H1 (cell line): Measurements from ENCODE around the gene PRKD3. TPM values are rescaled to one million over a fixed set of nuclear protein-coding genes. Genes with fewer than 3 reads are reported as not detected.

Experiments used
- CTCF ChIA-PET: fragments of 300-600 bp; sonication (Branson Sonifier 250); formaldehyde crosslinking; loops from one replicate; lab custom pipeline; 2021; ENCODE audit not compliant: partially characterized antibody; lab: Charles Lee
- POLR2A ChIA-PET: fragments of 300-600 bp; sonication (Branson Sonifier 250); formaldehyde crosslinking; loops from one replicate; lab custom pipeline; 2021; ENCODE audit warnings: inconsistent platforms; ENCODE audit not compliant: partially characterized antibody; lab: Charles Lee
- DNase-seq, 2 experiments: peaks; one replicate each; pipeline versions ENCODE4 v3.0.0 to v3.0.0-alpha.2; 2010 to 2022; ENCODE audit warnings: low spot score in 2 of 2, low read depth in 1 of 2, mixed read lengths in 1 of 2
- FAIRE-seq: peaks from 2 replicates; lab custom pipeline; 2011; peaks lifted over from hg19 to GRCh38; lab: Jason Lieb, UNC
- H2AFZ ChIP-seq: 2 replicates; pipeline ENCODE4 v1.8.1; 2012; ENCODE audit warnings: low read length, inconsistent platforms
- H2AK5ac ChIP-seq: 2 replicates; pipeline ENCODE4 v1.6.1; 2013; ENCODE audit warnings: low read depth, low read length
- H2BK120ac ChIP-seq: replicated peaks from 2 replicates; pipeline ENCODE3; 2013; ENCODE audit warnings: low read depth, low read length, inconsistent platforms
- H2BK12ac ChIP-seq: 2 replicates; pipeline ENCODE4 v1.6.1; 2013; ENCODE audit warnings: low read depth, low read length
- H2BK15ac ChIP-seq: 2 replicates; pipeline ENCODE4 v1.6.1; 2013; ENCODE audit warnings: low read length
- H2BK20ac ChIP-seq: 2 replicates; pipeline ENCODE4 v1.6.1; 2013; ENCODE audit warnings: low read length
- H2BK5ac ChIP-seq: 2 replicates; pipeline ENCODE4 v1.6.1; 2013; ENCODE audit warnings: low read depth, low read length
- H3K14ac ChIP-seq: 2 replicates; pipeline ENCODE4 v1.6.1; 2013; ENCODE audit warnings: inconsistent platforms; ENCODE audit not compliant: insufficient read length
- H3K18ac ChIP-seq: 2 replicates; pipeline ENCODE4 v1.6.1; 2013; ENCODE audit warnings: low read length; ENCODE audit errors: extremely low read depth
- H3K23ac ChIP-seq: 2 replicates; pipeline ENCODE4 v1.6.1; 2013; ENCODE audit warnings: inconsistent platforms; ENCODE audit not compliant: insufficient read length
- H3K23me2 ChIP-seq: 2 replicates; pipeline ENCODE4 v1.6.1; 2013; ENCODE audit warnings: low read depth, low read length
- H3K27ac ChIP-seq: 2 replicates; pipeline ENCODE4 v1.6.1; 2011; ENCODE audit warnings: low read depth, low read length, inconsistent platforms
- H3K27me3 ChIP-seq, 4 experiments: replicated peaks in 1 of 4; 1 replicate in 1 of 4; 2 replicates in 3 of 4; pipeline versions ENCODE4 v1.6.1 to v1.8.1; 2011 to 2013; ENCODE audit warnings: low read length in 3 of 4, mild to moderate bottlenecking in 3 of 4, inconsistent platforms in 2 of 4, mixed read lengths in 2 of 4, moderate library complexity in 1 of 4; ENCODE audit not compliant: control insufficient read depth in 3 of 4, insufficient read depth in 3 of 4; ENCODE audit errors: extremely low read depth in 1 of 4
- H3K36me3 ChIP-seq, 4 experiments: 2 replicates each; pipeline versions ENCODE4 v1.6.1 to v1.8.1; 2011 to 2013; ENCODE audit warnings: mild to moderate bottlenecking in 4 of 4, low read length in 3 of 4, moderate library complexity in 2 of 4, control low read depth in 1 of 4, inconsistent platforms in 1 of 4; ENCODE audit not compliant: insufficient read depth in 4 of 4, control insufficient read depth in 2 of 4
- H3K4ac ChIP-seq: replicated peaks from 2 replicates; pipeline ENCODE3; 2013; ENCODE audit warnings: low read length, low read depth, mixed read lengths, inconsistent platforms; ENCODE audit not compliant: insufficient read length
- H3K4me1 ChIP-seq, 4 experiments: replicated peaks in 1 of 4; 1 replicate in 1 of 4; 2 replicates in 3 of 4; pipeline versions ENCODE4 v1.6.1 to v1.8.1; 2011 to 2013; ENCODE audit warnings: low read length in 3 of 4, inconsistent platforms in 2 of 4, mixed read lengths in 1 of 4; ENCODE audit not compliant: insufficient read depth in 4 of 4, control insufficient read depth in 3 of 4
- H3K4me2 ChIP-seq, 2 experiments: 2 replicates each; pipeline versions ENCODE4 v1.6.1 to v1.8.1; 2011 to 2013; ENCODE audit warnings: low read depth in 2 of 2, low read length in 2 of 2, control low read depth in 1 of 2, inconsistent platforms in 1 of 2, mild to moderate bottlenecking in 1 of 2; ENCODE audit not compliant: insufficient read depth in 1 of 2
- H3K4me3 ChIP-seq, 4 experiments: fragments of 200-600, 300-600 bp in 1 of 4; sonication (generic), shearing (Covaris generic), sonication (Bioruptor Twin) in 1 of 4; 2 replicates each; pipeline versions ENCODE4 v1.5.1 to v1.8.1; 2011 to 2016; ENCODE audit warnings: low read length in 4 of 4, low read depth in 3 of 4, control low read depth in 2 of 4, inconsistent platforms in 2 of 4, mild to moderate bottlenecking in 2 of 4, mixed read lengths in 1 of 4, moderate library complexity in 1 of 4; ENCODE audit not compliant: insufficient read depth in 2 of 4; ENCODE audit errors: extremely low read depth in 1 of 4
- H3K56ac ChIP-seq: replicated peaks from 2 replicates; pipeline ENCODE3; 2013; ENCODE audit warnings: low read depth, mild to moderate bottlenecking, mixed read lengths, low read length, inconsistent platforms; ENCODE audit not compliant: insufficient read length
- H3K79me1 ChIP-seq: 2 replicates; pipeline ENCODE4 v1.6.1; 2013; ENCODE audit warnings: low read depth, low read length, control low read depth
- H3K79me2 ChIP-seq, 2 experiments: 2 replicates each; pipeline versions ENCODE4 v1.6.1 to v1.8.1; 2012 to 2013; ENCODE audit warnings: low read length in 2 of 2, mild to moderate bottlenecking in 2 of 2, inconsistent platforms in 1 of 2; ENCODE audit not compliant: insufficient read depth in 2 of 2, control insufficient read depth in 1 of 2
- H3K9ac ChIP-seq, 4 experiments: replicated peaks in 1 of 4; 1 replicate in 1 of 4; 2 replicates in 3 of 4; pipeline versions ENCODE4 v1.6.1 to v1.8.1; 2011 to 2013; ENCODE audit warnings: low read depth in 3 of 4, low read length in 3 of 4, control low read depth in 2 of 4, mild to moderate bottlenecking in 2 of 4, moderate library complexity in 2 of 4, inconsistent platforms in 1 of 4; ENCODE audit errors: extremely low read depth in 1 of 4
- H3K9me3 ChIP-seq, 2 experiments: 2 replicates each; pipeline versions ENCODE4 v1.6.1 to v1.8.1; 2012 to 2013; ENCODE audit warnings: mild to moderate bottlenecking in 2 of 2, moderate library complexity in 2 of 2, control low read depth in 1 of 2, inconsistent platforms in 1 of 2, low read depth in 1 of 2, low read length in 1 of 2, mixed read lengths in 1 of 2; ENCODE audit not compliant: insufficient read depth in 2 of 2
- H4K20me1 ChIP-seq, 2 experiments: replicated peaks in 1 of 2; 2 replicates each; pipeline versions ENCODE3 to v1.8.1; 2011 to 2013; ENCODE audit warnings: inconsistent platforms in 2 of 2, low read length in 2 of 2, mild to moderate bottlenecking in 1 of 2; ENCODE audit not compliant: insufficient read depth in 2 of 2, control insufficient read depth in 1 of 2
- H4K5ac ChIP-seq: 2 replicates; pipeline ENCODE4 v1.6.1; 2013; ENCODE audit warnings: low read length, low read depth, mixed read lengths, inconsistent platforms; ENCODE audit not compliant: insufficient read length
- H4K8ac ChIP-seq: 2 replicates; pipeline ENCODE4 v1.8.0; 2013; ENCODE audit warnings: mild to moderate bottlenecking, moderate library complexity, low read length, inconsistent platforms; ENCODE audit not compliant: insufficient read depth; ENCODE audit errors: extremely low read depth
- H4K91ac ChIP-seq: replicated peaks from 2 replicates; pipeline ENCODE3; 2013; ENCODE audit warnings: low read length, mixed read lengths, inconsistent platforms; ENCODE audit not compliant: insufficient read length
- RAD21 ChIP-seq, 2 experiments: IDR thresholded peaks in 1 of 2; conservative IDR thresholded peaks in 1 of 2; 2 replicates each; pipeline ENCODE4 v1.6.1; 2011; ENCODE audit warnings: low read depth in 2 of 2, low read length in 2 of 2, improper control_type of control experiment in 1 of 2, inconsistent platforms in 1 of 2, mild to moderate bottlenecking in 1 of 2, moderate library complexity in 1 of 2
- WGBS, 2 experiments: shearing (Covaris generic) in 1 of 2; methylation state at CpG; one replicate each; pipeline versions ENCODE4 v1.1.6 to v1.1.7; 2013 to 2015; ENCODE audit warnings: low lambda C conversion rate in 2 of 2, mixed read lengths in 2 of 2, inconsistent platforms in 1 of 2, low coverage in 1 of 2, missing lambda C conversion rate in 1 of 2; ENCODE audit not compliant: insufficient replicate concordance in 2 of 2, insufficient coverage in 1 of 2, insufficient read length in 1 of 2; ENCODE audit errors: extremely low coverage in 1 of 2, missing lambda C conversion rate in 1 of 2; 5-methylcytosine and 5-hydroxymethylcytosine counted together
- polyA plus RNA-seq, 7 experiments: library from polyadenylated mRNA; depleted of rRNA in 3 of 7; stranded (reverse) in 5 of 7; unstranded in 2 of 7; fragments of >200 nt in 5 of 7; fragments of 200-250 nt in 2 of 7; gene quantifications; 1 replicate in 5 of 7; 2 replicates in 1 of 7; 4 replicates in 1 of 7; pipeline versions ENCODE4 v1.2.1 to v1.2.3, GENCODE V29; 2011 to 2013; ENCODE audit warnings: missing spikeins in 2 of 7, mixed read lengths in 2 of 7
- total RNA-seq: library from RNA; stranded (reverse); fragmentation: NEBNext Ultra II Directional; extraction: Animal tissue kit (Norgen Biotek cat#: 25700); gene quantifications from 2 replicates; pipeline ENCODE4 v1.2.1, GENCODE V29; 2021
- TF ChIP-seq, protein P1 (sequence below): IDR thresholded peaks from 2 replicates; pipeline ENCODE4 v1.6.1; 2012; ENCODE audit warnings: inconsistent platforms

The PRKD3 gene
- total and polyA plus RNA-seq, 2 of the 8 experiments (the other 6 are each of a cell fraction or from before 2014, with no cell fraction given): 12.0 to 63.3 TPM

DNA sequence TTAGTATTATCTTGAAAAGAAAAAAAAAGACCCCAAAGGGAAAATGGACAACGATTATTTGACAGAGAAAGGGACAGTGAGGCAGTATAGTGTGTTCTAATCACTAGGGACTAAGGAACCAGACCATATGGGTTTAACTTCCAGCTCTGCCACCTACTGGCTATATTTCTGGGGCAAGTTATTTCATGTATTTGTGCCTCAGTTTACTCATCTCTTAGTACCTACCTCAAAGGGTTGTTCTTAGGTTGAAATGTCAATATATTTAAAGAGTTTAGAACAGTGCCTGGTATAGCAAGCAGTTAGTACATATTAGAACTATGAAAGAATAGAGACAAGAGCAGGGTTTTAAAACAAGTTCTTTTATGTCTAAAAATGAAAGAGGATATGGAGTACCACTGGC is 42.7 kb downstream of the PRKD3 start:
- CTCF ChIA-PET: no interaction called here
- no peak for FAIRE-seq

More for the DNA sequence above, 42.7 kb downstream of the PRKD3 start:
- Histone ChIP-seq H4K20me1 (no peaks in the 10 kb centered on the region), H3K4me3 (no peak overlapping the region), H4K5ac (no peak overlapping the region), H3K4me1 (no peaks in the 10 kb centered on the region), H3K4ac (no peak overlapping the region), H3K14ac (no peak overlapping the region), H2BK5ac (no peak overlapping the region), H2BK120ac (no peak overlapping the region), H2BK15ac (no peak overlapping the region), H3K36me3 (peaks cover 0 to 61% (median 18%) of the 10 kb centered on the region in 4 experiments; a peak in 7 of 8 replicates), H4K8ac (no peak overlapping the region), H2AFZ (no peak overlapping the region), H3K27ac (no peak overlapping the region), H4K91ac (no peak overlapping the region), H2BK20ac (no peak overlapping the region), H3K9me3 (no peaks in the 10 kb centered on the region), H3K79me2 (no peaks in the 10 kb centered on the region), H3K4me2 (no peak overlapping the region), H2BK12ac (no peak overlapping the region), H3K79me1 (no peaks in the 10 kb centered on the region), H3K18ac (no peak overlapping the region), H3K56ac (no peak overlapping the region), H3K27me3 (no peaks in the 10 kb centered on the region), H3K23me2 (no peaks in the 10 kb centered on the region), H3K23ac (no peak overlapping the region), H2AK5ac (no peak overlapping the region), H3K9ac (no peak overlapping the region)
- 100% methylated on average over 1 of the region's 1 CpG; no CpG with 5 or more reads in 1 of the 2 experiments for WGBS, 2 experiments
- POLR2A ChIA-PET: no interaction called here
- peak in 1 of 2 experiments; percentile 20; a peak in 3 of 4 replicates for TF ChIP-seq RAD21 (IDR thresholded peaks at IDR 0.05 in 1 of 2, conservative IDR thresholded peaks at IDR 0.05 in 1 of 2; ENCODE audit: low read depth in 2 of 2, low read length in 2 of 2)
- TF ChIP-seq, protein P1, sequence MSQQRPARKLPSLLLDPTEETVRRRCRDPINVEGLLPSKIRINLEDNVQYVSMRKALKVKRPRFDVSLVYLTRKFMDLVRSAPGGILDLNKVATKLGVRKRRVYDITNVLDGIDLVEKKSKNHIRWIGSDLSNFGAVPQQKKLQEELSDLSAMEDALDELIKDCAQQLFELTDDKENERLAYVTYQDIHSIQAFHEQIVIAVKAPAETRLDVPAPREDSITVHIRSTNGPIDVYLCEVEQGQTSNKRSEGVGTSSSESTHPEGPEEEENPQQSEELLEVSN: no peak
- DNase-seq: no peak
